Brain microvascular endothelial cell (primary cell): ENCODE data around the gene CKAP4.

Experiments
- DNase-seq: peaks from one replicate; pipeline ENCODE4 v3.0.0-alpha.2; 2020
- H3K27ac ChIP-seq: fragments of 250-450 bp; sonication (Bioruptor Pico); 2 replicates; pipeline ENCODE4 v1.5.1; 2020; ENCODE audit warnings: mild to moderate bottlenecking, moderate library complexity
- H3K27me3 ChIP-seq: fragments of 250-450 bp; sonication (Bioruptor Pico); replicated peaks from 2 replicates; pipeline ENCODE4 v1.5.1; 2020; ENCODE audit warnings: mild to moderate bottlenecking
- H3K36me3 ChIP-seq: fragments of 250-450 bp; sonication (Bioruptor Pico); replicated peaks from 2 replicates; pipeline ENCODE4 v1.5.1; 2020; ENCODE audit warnings: mild to moderate bottlenecking
- H3K4me3 ChIP-seq: 2 replicates; pipeline ENCODE4 v1.5.1; 2011; ENCODE audit warnings: low read depth, mild to moderate bottlenecking, control low read depth, low read length, moderate library complexity
- in situ Hi-C: cut with HindIII; loops from 2 replicates; pipeline ENCODE4 v1.10.0; 2017; ENCODE audit warnings: low sequenced_read_pairs, low pct_ligation_motif_present
- TF ChIP-seq, protein P1 (sequence below): IDR thresholded peaks from 2 replicates; pipeline ENCODE4 v1.5.1; 2011; ENCODE audit warnings: low read depth, mild to moderate bottlenecking, moderate library complexity, low read length, control low read depth, inconsistent platforms; ENCODE audit errors: missing control alignments

CKAP4 gene

DNA sequence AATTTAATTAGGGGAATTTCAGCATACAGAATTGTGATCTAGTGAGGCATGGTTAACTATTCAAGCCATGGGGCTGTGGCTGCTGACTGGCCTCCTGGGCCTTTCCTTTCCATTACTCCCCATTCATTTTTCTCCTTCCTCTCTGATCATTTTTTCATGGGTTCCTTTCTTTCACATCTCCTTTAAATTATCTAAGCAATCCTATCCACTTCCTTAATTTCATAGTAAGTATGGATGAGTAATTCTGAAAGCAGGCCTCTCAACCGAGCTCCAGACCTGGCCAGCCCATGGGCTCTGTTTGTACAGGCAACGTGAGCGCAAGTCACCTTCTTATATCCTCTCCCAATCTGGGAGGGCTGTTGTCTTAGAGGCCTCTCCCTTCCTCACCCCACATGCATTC is 13.4 kb downstream of the CKAP4 start:
- Histone ChIP-seq H3K36me3 (peaks cover 20% of the 10 kb centered on the region), H3K27ac (no peak overlapping the region), H3K27me3 (no peaks in the 10 kb centered on the region), H3K4me3 (no peak overlapping the region)
- TF ChIP-seq, protein P1, sequence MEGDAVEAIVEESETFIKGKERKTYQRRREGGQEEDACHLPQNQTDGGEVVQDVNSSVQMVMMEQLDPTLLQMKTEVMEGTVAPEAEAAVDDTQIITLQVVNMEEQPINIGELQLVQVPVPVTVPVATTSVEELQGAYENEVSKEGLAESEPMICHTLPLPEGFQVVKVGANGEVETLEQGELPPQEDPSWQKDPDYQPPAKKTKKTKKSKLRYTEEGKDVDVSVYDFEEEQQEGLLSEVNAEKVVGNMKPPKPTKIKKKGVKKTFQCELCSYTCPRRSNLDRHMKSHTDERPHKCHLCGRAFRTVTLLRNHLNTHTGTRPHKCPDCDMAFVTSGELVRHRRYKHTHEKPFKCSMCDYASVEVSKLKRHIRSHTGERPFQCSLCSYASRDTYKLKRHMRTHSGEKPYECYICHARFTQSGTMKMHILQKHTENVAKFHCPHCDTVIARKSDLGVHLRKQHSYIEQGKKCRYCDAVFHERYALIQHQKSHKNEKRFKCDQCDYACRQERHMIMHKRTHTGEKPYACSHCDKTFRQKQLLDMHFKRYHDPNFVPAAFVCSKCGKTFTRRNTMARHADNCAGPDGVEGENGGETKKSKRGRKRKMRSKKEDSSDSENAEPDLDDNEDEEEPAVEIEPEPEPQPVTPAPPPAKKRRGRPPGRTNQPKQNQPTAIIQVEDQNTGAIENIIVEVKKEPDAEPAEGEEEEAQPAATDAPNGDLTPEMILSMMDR, result no peak
- DNase-seq, result peak; percentile 41
- in situ Hi-C loops, result no loop called here

DNA sequence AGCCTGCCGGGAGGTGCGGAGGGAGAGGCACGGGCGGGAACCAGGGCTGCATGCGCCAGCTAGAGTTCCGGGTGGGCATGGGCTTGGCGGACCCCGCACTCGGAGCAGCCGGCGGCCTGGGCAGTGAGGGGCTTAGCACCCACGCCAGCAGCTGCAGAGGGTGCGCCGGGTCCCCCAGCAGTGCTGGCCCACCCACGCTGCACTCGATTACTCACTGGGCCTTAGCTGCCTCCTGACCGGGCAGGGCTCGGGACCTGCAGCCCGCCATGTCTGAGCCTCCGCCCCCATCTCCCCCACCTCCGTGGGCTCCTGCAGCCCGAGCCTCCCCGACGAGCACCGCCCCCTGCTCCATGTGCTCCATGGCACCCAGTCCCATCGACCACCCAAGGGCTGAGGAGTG is 14.8 kb downstream of the CKAP4 start:
- no peak overlapping the region for H3K4me3 ChIP-seq
- TF ChIP-seq, protein P1, result no peak
- in situ Hi-C loops, result no loop called here

DNA sequence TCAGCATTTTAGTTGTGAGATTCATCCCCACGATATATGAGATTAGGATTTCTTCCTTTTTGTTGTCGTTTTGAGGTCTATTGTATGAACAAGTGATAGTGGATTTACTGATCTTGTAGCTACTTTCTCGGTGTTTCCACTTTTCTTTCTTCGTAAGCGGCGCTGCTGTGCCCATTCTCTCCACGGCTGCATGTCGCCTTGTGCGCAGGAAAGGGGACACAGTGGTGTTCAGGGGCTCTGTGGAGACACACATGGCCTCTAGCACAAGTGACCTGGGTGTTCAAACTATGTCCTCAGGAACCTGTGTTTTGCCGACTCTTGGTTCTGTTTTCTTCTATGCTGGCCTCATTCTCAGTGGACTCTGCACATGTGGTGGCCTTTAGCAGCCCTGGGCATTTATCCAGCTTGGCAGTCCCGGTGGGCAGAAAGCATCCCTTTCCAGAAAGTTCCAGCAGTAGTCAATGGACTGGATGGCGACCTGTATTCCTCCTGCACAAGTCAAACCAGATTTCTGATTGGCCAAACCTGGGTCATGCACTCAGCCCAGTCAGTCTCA is 18.7 kb downstream of the CKAP4 start:
- TF ChIP-seq, protein P1, result no peak
- in situ Hi-C loops, result no loop called here
- H3K27ac ChIP-seq, result no peak overlapping the region
- DNase-seq, result no peak
- no peaks in the 10 kb centered on the region for H3K27me3 ChIP-seq
- H3K36me3 ChIP-seq, result no peaks in the 10 kb centered on the region
- no peak overlapping the region for H3K4me3 ChIP-seq

More for the DNA sequence above, 14.8 kb downstream of the CKAP4 start:
- no peak for DNase-seq
- Histone ChIP-seq H3K36me3 (peaks cover 7% of the 10 kb centered on the region), H3K27ac (no peak overlapping the region), H3K27me3 (no peaks in the 10 kb centered on the region)

DNA sequence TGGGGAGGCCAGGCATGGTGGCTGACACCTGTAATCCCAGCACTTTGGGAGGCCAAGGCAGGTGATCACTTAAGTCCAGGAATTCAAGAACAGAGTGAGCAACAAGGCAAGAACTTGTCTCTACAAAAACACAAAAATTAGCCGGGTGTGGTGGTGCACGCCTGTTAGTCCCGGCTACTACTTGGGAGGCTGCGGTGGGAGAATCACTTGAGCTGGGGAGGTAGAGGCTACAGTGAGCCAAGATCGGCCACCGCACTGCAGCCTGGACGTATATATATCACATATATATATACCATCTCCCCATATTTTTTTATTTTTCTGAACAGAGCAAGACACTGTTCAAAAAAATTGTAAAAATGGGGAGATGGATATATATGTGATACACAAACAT is 19.5 kb downstream of the CKAP4 start:
- Histone ChIP-seq H3K36me3 (no peaks in the 10 kb centered on the region), H3K27ac (no peak overlapping the region), H3K4me3 (no peak overlapping the region), H3K27me3 (no peaks in the 10 kb centered on the region)
- TF ChIP-seq, protein P1, result no peak
- in situ Hi-C loops, result no loop called here
- DNase-seq, result no peak

DNA sequence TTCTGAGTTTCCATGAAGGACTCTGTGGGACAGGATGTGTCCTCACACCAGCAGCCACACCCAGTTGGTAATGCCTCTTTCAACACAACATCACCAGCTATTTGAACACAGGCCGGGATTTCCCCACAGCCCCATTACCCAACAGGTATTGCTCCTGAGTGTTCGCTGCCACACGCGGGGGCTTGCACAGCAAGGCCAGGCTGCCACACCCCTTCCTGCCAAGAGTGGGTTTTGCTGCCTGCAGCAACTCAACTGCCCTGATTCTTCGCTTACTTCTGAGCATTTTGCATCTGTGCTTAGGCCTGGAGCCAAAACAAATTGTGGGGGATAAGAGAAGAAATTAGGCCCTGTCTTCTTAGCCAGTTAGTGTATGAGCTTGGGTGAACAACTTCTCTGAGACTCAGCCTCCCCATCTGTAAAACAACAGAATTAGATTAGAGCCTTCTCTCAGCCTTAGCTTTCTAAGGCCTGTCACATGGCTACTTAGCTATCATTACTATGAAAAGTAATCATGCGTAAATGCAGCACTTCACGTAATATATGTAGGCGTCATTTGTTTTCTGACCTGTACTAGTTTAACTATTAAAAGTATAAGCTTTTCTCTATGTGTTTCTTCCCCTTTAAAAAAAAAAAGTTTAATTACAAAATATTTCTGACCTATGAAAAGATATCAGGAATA is 20.0 kb downstream of the CKAP4 start:
- no peaks in the 10 kb centered on the region for H3K36me3 ChIP-seq
- no peak overlapping the region for H3K4me3 ChIP-seq
- TF ChIP-seq, protein P1, result no peak
- DNase-seq, result no peak
- in situ Hi-C loops, result no loop called here
- H3K27me3 ChIP-seq, result no peaks in the 10 kb centered on the region
- H3K27ac ChIP-seq, result no peak overlapping the region
